Endothelial cell of umbilical vein (primary cell): ENCODE measurements around the gene GLRA2. TPM values are rescaled to one million over a fixed set of nuclear protein-coding genes. Genes with fewer than 3 reads are reported as not detected.

ENCODE experiments used
- BruUV-seq: library from RNA; stranded (reverse); fragments of 400-500 nt; replicated peaks from 2 replicates; lab custom pipeline; 2021; lab: Mats Ljungman, UMichigan
- CTCF ChIA-PET: fragments of 300-600, 350-600 bp; sonication (Branson Sonifier 250); formaldehyde crosslinking; loops from one replicate; lab custom pipeline; 2021; ENCODE audit warnings: antibody characterized with exemption, inconsistent platforms; lab: Charles Lee
- POLR2A ChIA-PET: fragments of 300-600, 350-600 bp; sonication (Branson Sonifier 250); formaldehyde crosslinking; loops from one replicate; lab custom pipeline; 2021; ENCODE audit warnings: antibody characterized with exemption, inconsistent platforms; lab: Charles Lee
- DNase-seq: peaks from one replicate; pipeline ENCODE4 v3.0.0-alpha.2; 2011; ENCODE audit warnings: low read depth, low spot score
- FAIRE-seq: peaks from 2 replicates; lab custom pipeline; 2011; peaks lifted over from hg19 to GRCh38; lab: Jason Lieb, UNC
- H2AFZ ChIP-seq: 2 replicates; pipeline ENCODE4 v1.6.0; 2012; ENCODE audit warnings: low read depth, low read length, control low read depth, inconsistent platforms
- H3K27ac ChIP-seq: 2 replicates; pipeline ENCODE4 v1.5.1; 2011; ENCODE audit warnings: low read depth, mild to moderate bottlenecking, control low read depth, low read length, moderate library complexity; ENCODE audit not compliant: insufficient read depth
- H3K27me3 ChIP-seq, 2 experiments: 2 replicates each; pipeline versions ENCODE4 v1.6.0 to v1.6.1; 2011; ENCODE audit warnings: low read length in 2 of 2, mixed read lengths in 1 of 2; ENCODE audit not compliant: control insufficient read depth in 2 of 2, insufficient read depth in 2 of 2
- H3K36me3 ChIP-seq, 2 experiments: 2 replicates in 1 of 2; 3 replicates in 1 of 2; pipeline ENCODE4 v1.5.1; 2011; ENCODE audit warnings: low read length in 2 of 2, mild to moderate bottlenecking in 1 of 2, moderate library complexity in 1 of 2; ENCODE audit not compliant: control insufficient read depth in 2 of 2, insufficient read depth in 2 of 2; ENCODE audit errors: extremely low read depth in 1 of 2
- H3K4me1 ChIP-seq: 3 replicates; pipeline ENCODE4 v1.5.1; 2011; ENCODE audit warnings: mild to moderate bottlenecking, low read length; ENCODE audit not compliant: control insufficient read depth, insufficient read depth; ENCODE audit errors: extremely low read depth
- H3K4me2 ChIP-seq: 2 replicates; pipeline ENCODE4 v1.6.1; 2011; ENCODE audit warnings: low read length, control low read depth, mixed read lengths; ENCODE audit not compliant: insufficient read depth
- H3K4me3 ChIP-seq, 3 experiments: fragments of 200-600 bp in 1 of 3; sonication (generic), shearing (Covaris generic) in 1 of 3; replicated peaks in 1 of 3; 2 replicates each; pipeline ENCODE4 v1.5.1; 2011 to 2016; ENCODE audit warnings: control low read depth in 3 of 3, low read length in 3 of 3, mild to moderate bottlenecking in 2 of 3, inconsistent platforms in 1 of 3, low read depth in 1 of 3, moderate library complexity in 1 of 3; ENCODE audit not compliant: insufficient read depth in 1 of 3
- H3K79me2 ChIP-seq: 2 replicates; pipeline ENCODE4 v1.6.0; 2012; ENCODE audit warnings: low read length, inconsistent platforms; ENCODE audit not compliant: control insufficient read depth, insufficient read depth
- H3K9ac ChIP-seq: replicated peaks from 2 replicates; pipeline ENCODE3; 2011; ENCODE audit warnings: low read length, control low read depth; ENCODE audit not compliant: insufficient read depth; ENCODE audit errors: extremely low read depth
- H3K9me1 ChIP-seq: replicated peaks from 3 replicates; pipeline ENCODE4 v1.6.0; 2011; ENCODE audit warnings: mild to moderate bottlenecking, low read length; ENCODE audit not compliant: control insufficient read depth, insufficient read depth; ENCODE audit errors: extremely low read depth
- H3K9me3 ChIP-seq: replicated peaks from 2 replicates; pipeline ENCODE4 v1.5.1; 2012; ENCODE audit warnings: low read length, inconsistent platforms; ENCODE audit not compliant: control insufficient read depth, insufficient read depth
- H4K20me1 ChIP-seq: replicated peaks from 2 replicates; pipeline ENCODE3; 2011; ENCODE audit warnings: mild to moderate bottlenecking, low read length; ENCODE audit not compliant: control insufficient read depth, insufficient read depth; ENCODE audit errors: extremely low read depth
- EZH2 ChIP-seq: IDR thresholded peaks from 2 replicates; pipeline ENCODE4 v1.6.1; 2012; ENCODE audit warnings: borderline replicate concordance, low read depth, mild to moderate bottlenecking, moderate library complexity, low read length, inconsistent platforms; ENCODE audit not compliant: severe bottlenecking
- FOS ChIP-seq: IDR thresholded peaks from 2 replicates; pipeline ENCODE4 v1.6.1; 2011; ENCODE audit warnings: mild to moderate bottlenecking, low read length, moderate library complexity, borderline replicate concordance; ENCODE audit not compliant: insufficient read depth
- GATA2 ChIP-seq: IDR thresholded peaks from 2 replicates; pipeline ENCODE4 v1.7.0; 2011; ENCODE audit warnings: low read depth, mild to moderate bottlenecking, moderate library complexity, mixed read lengths, low read length; ENCODE audit not compliant: insufficient read length, insufficient read depth
- JUN ChIP-seq: IDR thresholded peaks from 2 replicates; pipeline ENCODE4 v1.6.1; 2011; ENCODE audit warnings: borderline replicate concordance, low read depth; ENCODE audit not compliant: insufficient read length, insufficient read depth
- MAX ChIP-seq: IDR thresholded peaks from 2 replicates; pipeline ENCODE4 v1.6.1; 2011; ENCODE audit not compliant: insufficient read depth, insufficient read length
- MYC ChIP-seq: IDR thresholded peaks from one replicate; pipeline ENCODE4 v1.6.1; 2011; ENCODE audit warnings: mild to moderate bottlenecking, low read depth, low read length
- POLR2A ChIP-seq: IDR thresholded peaks from 2 replicates; pipeline ENCODE4 v1.6.1; 2012; ENCODE audit warnings: low read depth, mild to moderate bottlenecking, control low read depth, low read length
- POLR2AphosphoS5 ChIP-seq: IDR thresholded peaks from 2 replicates; pipeline ENCODE4 v1.6.1; 2012; ENCODE audit warnings: low read depth, mild to moderate bottlenecking, control low read depth, low read length, moderate library complexity; ENCODE audit not compliant: insufficient read depth
- dilution Hi-C: fragments of 300-500 bp; cut with MboI; formaldehyde crosslinking; loops from one replicate; pipeline ENCODE4 v1.15.0; 2019; ENCODE audit warnings: low sequenced_read_pairs; ENCODE audit not compliant: extremely low pct_ligation_motif_present
- intact Hi-C: fragments of 100-400 bp; cut with micrococcal nuclease; formaldehyde crosslinking; loops from one replicate; pipeline ENCODE4 v1.10.0; 2022
- polyA plus RNA-seq, 4 experiments: library from polyadenylated mRNA; depleted of rRNA in 3 of 4; stranded (reverse) in 3 of 4; unstranded in 1 of 4; fragments of >200 nt; gene quantifications; 2 replicates each; pipeline versions ENCODE4 v1.2.1 to v1.2.3, GENCODE V29; 2011 to 2012; ENCODE audit warnings: missing spikeins in 1 of 4
- total RNA-seq: library from RNA; stranded (reverse); gene quantifications from 2 replicates; pipeline ENCODE4 v1.2.3, GENCODE V29; 2021
- TF ChIP-seq, protein P1 (sequence below), 2 donors: IDR thresholded peaks; 1 replicate in 1 of 2; 2 replicates in 1 of 2; pipeline ENCODE4 v1.5.1; 2011; ENCODE audit warnings: low read length in 2 of 2, mild to moderate bottlenecking in 2 of 2, moderate library complexity in 2 of 2, control low read depth in 1 of 2, inconsistent platforms in 1 of 2, low read depth in 1 of 2; ENCODE audit not compliant: insufficient read depth in 1 of 2; ENCODE audit errors: extremely low read depth in 1 of 2

GLRA2 gene
- total and polyA plus RNA-seq, 2 donors (not counting 3 experiments of a cell fraction or from before 2014, with no cell fraction given) = not detected

DNA sequence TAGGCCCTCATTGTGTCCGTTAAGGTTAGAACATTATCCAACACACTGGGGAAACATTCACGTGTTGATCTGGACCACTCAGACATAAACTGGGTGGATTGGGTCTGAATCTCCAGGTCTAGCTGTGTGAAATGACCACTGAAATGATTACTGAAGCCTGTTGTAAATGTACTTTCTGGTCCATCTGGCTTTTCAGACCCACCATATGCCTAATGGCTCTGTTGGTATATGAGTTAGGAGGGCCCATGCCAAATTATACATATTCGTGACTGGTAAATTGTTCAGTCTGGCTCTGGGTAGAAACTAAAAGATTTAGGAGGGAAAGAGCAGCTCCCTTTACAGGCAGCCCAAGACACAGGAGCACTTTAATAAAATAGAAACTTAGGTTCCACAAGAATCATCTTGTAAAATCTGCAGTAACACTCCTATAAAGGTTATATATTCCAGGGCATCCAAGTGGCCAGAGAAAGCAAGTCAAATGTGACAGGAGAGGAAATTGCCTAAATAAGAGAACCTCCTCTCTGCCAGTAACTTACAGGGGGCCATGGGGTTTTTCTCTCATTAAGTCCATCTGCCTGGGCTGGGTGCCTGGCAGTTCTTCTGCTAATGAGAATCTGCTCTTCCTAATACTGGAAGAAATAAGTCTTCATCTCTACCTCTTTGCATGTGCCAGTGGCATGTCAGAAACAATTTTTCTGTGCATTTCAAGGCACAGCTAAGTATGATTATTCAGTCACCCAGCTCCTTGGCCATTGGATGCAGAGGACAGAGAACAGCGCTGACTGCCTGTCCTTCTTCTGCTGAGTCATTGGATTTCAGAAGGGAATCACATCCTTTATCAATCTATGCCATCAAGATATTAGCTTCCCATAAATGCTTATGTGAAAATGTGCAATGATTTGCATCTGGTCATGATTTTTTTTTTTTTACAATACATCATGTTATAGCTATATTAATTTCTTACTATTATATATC lies 112.6 kb downstream of the GLRA2 start:
- no peak for FAIRE-seq
- dilution Hi-C loops (no loop called here), intact Hi-C loops (no loop called here)
- Histone ChIP-seq H3K27ac (no peak overlapping the region), H3K79me2 (no peaks in the 10 kb centered on the region), H3K4me3 (no peak overlapping the region), H2AFZ (no peak overlapping the region), H3K4me1 (no peaks in the 10 kb centered on the region), H4K20me1 (no peaks in the 10 kb centered on the region), H3K9me3 (no peaks in the 10 kb centered on the region), H3K9ac (no peak overlapping the region), H3K9me1 (no peaks in the 10 kb centered on the region), H3K4me2 (no peak overlapping the region), H3K27me3 (no peaks in the 10 kb centered on the region), H3K36me3 (no peaks in the 10 kb centered on the region)
- ChIA-PET POLR2A (no interaction called here), CTCF (no interaction called here)
- no peak for DNase-seq
- TF ChIP-seq EZH2 (no peak), POLR2A (no peak), JUN (no peak), FOS (no peak), POLR2AphosphoS5 (no peak), MYC (no peak), GATA2 (no peak), MAX (no peak)
- TF ChIP-seq, protein P1, sequence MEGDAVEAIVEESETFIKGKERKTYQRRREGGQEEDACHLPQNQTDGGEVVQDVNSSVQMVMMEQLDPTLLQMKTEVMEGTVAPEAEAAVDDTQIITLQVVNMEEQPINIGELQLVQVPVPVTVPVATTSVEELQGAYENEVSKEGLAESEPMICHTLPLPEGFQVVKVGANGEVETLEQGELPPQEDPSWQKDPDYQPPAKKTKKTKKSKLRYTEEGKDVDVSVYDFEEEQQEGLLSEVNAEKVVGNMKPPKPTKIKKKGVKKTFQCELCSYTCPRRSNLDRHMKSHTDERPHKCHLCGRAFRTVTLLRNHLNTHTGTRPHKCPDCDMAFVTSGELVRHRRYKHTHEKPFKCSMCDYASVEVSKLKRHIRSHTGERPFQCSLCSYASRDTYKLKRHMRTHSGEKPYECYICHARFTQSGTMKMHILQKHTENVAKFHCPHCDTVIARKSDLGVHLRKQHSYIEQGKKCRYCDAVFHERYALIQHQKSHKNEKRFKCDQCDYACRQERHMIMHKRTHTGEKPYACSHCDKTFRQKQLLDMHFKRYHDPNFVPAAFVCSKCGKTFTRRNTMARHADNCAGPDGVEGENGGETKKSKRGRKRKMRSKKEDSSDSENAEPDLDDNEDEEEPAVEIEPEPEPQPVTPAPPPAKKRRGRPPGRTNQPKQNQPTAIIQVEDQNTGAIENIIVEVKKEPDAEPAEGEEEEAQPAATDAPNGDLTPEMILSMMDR (IDR thresholded peaks at IDR 0.05; ENCODE audit: extremely low read depth in 1 of 2, insufficient read depth in 1 of 2, low read depth in 1 of 2, low read length in 2 of 2) = no peak
- no TSS peak for BruUV-seq
